GM23338 (cell line): Measurements from ENCODE around the gene PRDM2. TPM values are rescaled to one million over a fixed set of nuclear protein-coding genes. Genes with fewer than 3 reads are reported as not detected.

ENCODE experiments used
- ATAC-seq: fragments of 200-7000 bp; cut with Tn5 transposase; 3 replicates; pipeline ENCODE4 v1.9.1; 2020
- DNase-seq: peaks from one replicate; pipeline ENCODE4 v3.0.0-alpha.2; 2015; ENCODE audit warnings: low spot score
- H2AFZ ChIP-seq: fragments of 200-600 bp; sonication (generic); 2 replicates; pipeline ENCODE4 v1.8.0; 2016; ENCODE audit warnings: antibody characterized with exemption, mild to moderate bottlenecking, moderate library complexity
- H3F3A ChIP-seq: fragments of 200-600 bp; sonication (generic); replicated peaks from 2 replicates; pipeline ENCODE4 v1.8.0; 2017; ENCODE audit warnings: antibody characterized with exemption, mixed run types, low read depth
- H3K27ac ChIP-seq: fragments of 200-600 bp; sonication (generic); 2 replicates; pipeline ENCODE4 v1.6.1; 2016; ENCODE audit warnings: low read depth
- H3K27me3 ChIP-seq: fragments of 200-600 bp; sonication (generic); 2 replicates; pipeline ENCODE4 v1.8.0; 2016; ENCODE audit warnings: mild to moderate bottlenecking, mixed run types, moderate library complexity; ENCODE audit not compliant: insufficient read depth
- H3K36me3 ChIP-seq: fragments of 200-600 bp; sonication (generic); 2 replicates; pipeline ENCODE4 v1.8.0; 2016; ENCODE audit warnings: mild to moderate bottlenecking; ENCODE audit not compliant: insufficient read depth
- H3K4me1 ChIP-seq: fragments of 200-600 bp; sonication (generic); 2 replicates; pipeline ENCODE4 v1.8.0; 2016; ENCODE audit warnings: mild to moderate bottlenecking, moderate library complexity; ENCODE audit not compliant: insufficient read depth
- H3K4me2 ChIP-seq: fragments of 200-600 bp; sonication (generic); 2 replicates; pipeline ENCODE4 v1.7.1; 2017; ENCODE audit warnings: mixed run types
- H3K4me3 ChIP-seq: fragments of 200-600 bp; sonication (generic); 2 replicates; pipeline ENCODE4 v1.6.1; 2016; ENCODE audit warnings: mixed run types
- H3K79me2 ChIP-seq: fragments of 200-600 bp; sonication (generic); replicated peaks from 2 replicates; pipeline ENCODE4 v1.8.0; 2017; ENCODE audit warnings: mild to moderate bottlenecking; ENCODE audit not compliant: insufficient read depth
- H3K9me2 ChIP-seq: fragments of 200-600 bp; sonication (generic); 2 replicates; pipeline ENCODE4 v1.8.0; 2017; ENCODE audit not compliant: insufficient read depth
- H4K20me1 ChIP-seq: fragments of 200-600 bp; sonication (generic); replicated peaks from 2 replicates; pipeline ENCODE4 v1.8.0; 2017; ENCODE audit warnings: mild to moderate bottlenecking; ENCODE audit not compliant: insufficient read depth
- H3K27ac Mint-ChIP-seq: 2 replicates; pipeline ENCODE4 v1.8.0; 2020; ENCODE audit warnings: inconsistent platforms, mild to moderate bottlenecking, moderate library complexity, mixed read lengths
- H3K27me3 Mint-ChIP-seq: 3 replicates; pipeline ENCODE4 v1.8.0; 2022; ENCODE audit warnings: low read depth, mild to moderate bottlenecking, moderate library complexity, mixed read lengths, inconsistent platforms; ENCODE audit not compliant: insufficient read depth, poor library complexity
- H3K36me3 Mint-ChIP-seq: 3 replicates; pipeline ENCODE4 v1.8.0; 2021; ENCODE audit warnings: low read depth, mild to moderate bottlenecking, inconsistent platforms, moderate library complexity, mixed read lengths
- H3K4me1 Mint-ChIP-seq: 3 replicates; pipeline ENCODE4 v1.8.0; 2020; ENCODE audit warnings: mild to moderate bottlenecking, inconsistent platforms, mixed read lengths
- H3K4me3 Mint-ChIP-seq: 3 replicates; pipeline ENCODE4 v1.8.0; 2021; ENCODE audit warnings: moderate library complexity, mild to moderate bottlenecking, inconsistent platforms, mixed read lengths
- H3K9me3 Mint-ChIP-seq: 3 replicates; pipeline ENCODE4 v1.8.0; 2020; ENCODE audit warnings: moderate library complexity, mild to moderate bottlenecking, inconsistent platforms, mixed read lengths
- CREB1 ChIP-seq: fragments of 250-450 bp; sonication (Bioruptor Pico); IDR thresholded peaks from 2 replicates; pipeline ENCODE4 v1.5.0; 2020; ENCODE audit warnings: low read depth, mild to moderate bottlenecking, moderate library complexity
- CTCF ChIP-seq, 2 experiments: fragments of 200-600 bp in 1 of 2; sonication (generic) in 1 of 2; conservative IDR thresholded peaks; 2 replicates each; pipeline versions ENCODE4 v1.5.1 to v1.6.1; 2016 to 2017; ENCODE audit warnings: antibody characterized with exemption in 2 of 2, low read depth in 2 of 2, mild to moderate bottlenecking in 2 of 2, moderate library complexity in 1 of 2
- ETS1 ChIP-seq: IDR thresholded peaks from 2 replicates; pipeline ENCODE4 v1.6.1; 2016; ENCODE audit warnings: antibody characterized with exemption
- EZH2 ChIP-seq: fragments of 200-600 bp; sonication (generic); IDR thresholded peaks from one replicate; pipeline ENCODE4 v1.8.0; 2017; ENCODE audit warnings: antibody characterized with exemption, mild to moderate bottlenecking, low read depth; ENCODE audit not compliant: unreplicated experiment
- NANOG ChIP-seq: IDR thresholded peaks from 2 replicates; pipeline ENCODE4 v1.6.1; 2016; ENCODE audit warnings: antibody characterized with exemption, borderline replicate concordance
- POLR2AphosphoS5 ChIP-seq: IDR thresholded peaks from 2 replicates; pipeline ENCODE4 v1.6.1; 2016; ENCODE audit warnings: antibody characterized with exemption, low read depth
- STAT1 ChIP-seq: IDR thresholded peaks from one replicate; pipeline ENCODE4 v1.6.1; 2016; ENCODE audit warnings: antibody characterized with exemption; ENCODE audit not compliant: unreplicated experiment
- ZNF114 ChIP-seq: fragments of 250-450 bp; sonication (Bioruptor Pico); IDR thresholded peaks from 2 replicates; pipeline ENCODE4 v1.5.0; 2020; ENCODE audit warnings: mild to moderate bottlenecking, moderate library complexity
- ZNF462 ChIP-seq: fragments of 250-450 bp; sonication (Bioruptor Pico); IDR thresholded peaks from 2 replicates; pipeline ENCODE4 v1.5.0; 2020; ENCODE audit warnings: mild to moderate bottlenecking, moderate library complexity
- polyA plus RNA-seq: library from polyadenylated mRNA; unstranded; fragments of >200 nt; fragmentation: Nextera tagmentation; extraction: Ambion mirVana; gene quantifications from 2 replicates; pipeline ENCODE4 v1.2.1, GENCODE V29; 2016
- total RNA-seq: library from RNA; depleted of rRNA; stranded (reverse); fragments of >200 nt; shearing (Covaris generic); gene quantifications from 2 replicates; pipeline ENCODE4 v1.2.3, GENCODE V29; 2014

PRDM2 gene
- total and polyA plus RNA-seq, 2 experiments from 2014 or later: 11.6 to 28.3 TPM

- peaks cover 6% of the 10 kb centered on the region; the same call in 1 of the 2 replicates for H3K9me2 ChIP-seq
- no peaks in the 10 kb centered on the region for H3K36me3 Mint-ChIP-seq
- peaks cover 13% of the 10 kb centered on the region; the same call in 2 of the 3 replicates for H3K4me1 Mint-ChIP-seq
- H3K27me3 ChIP-seq: no peaks in the 10 kb centered on the region
- H3K27me3 Mint-ChIP-seq: no peaks in the 10 kb centered on the region
- H3F3A ChIP-seq: no peaks in the 10 kb centered on the region
- TF ChIP-seq NANOG (no peak), ETS1 (no peak), CREB1 (CRISPR knock-in tag) (no peak), POLR2AphosphoS5 (no peak), ZNF114 (no peak), STAT1 (no peak), ZNF462 (CRISPR knock-in tag) (no peak), CTCF (conservative IDR thresholded peaks at IDR 0.05; ENCODE audit: low read depth in 2 of 2) (no peak), EZH2 (no peak)
- DNase-seq (no peak), ATAC-seq (no peak)
- H3K79me2 ChIP-seq: no peaks in the 10 kb centered on the region
- peaks cover 1% of the 10 kb centered on the region; the same call in 1 of the 3 replicates for H3K9me3 Mint-ChIP-seq
- no peak overlapping the region for H3K27ac Mint-ChIP-seq
- H3K4me3 Mint-ChIP-seq: no peak overlapping the region
- H3K4me2 ChIP-seq: no peak overlapping the region
- H3K4me3 ChIP-seq: no peak overlapping the region
- H4K20me1 ChIP-seq: no peaks in the 10 kb centered on the region
- H2AFZ ChIP-seq: no peak overlapping the region
- no peak overlapping the region for H3K27ac ChIP-seq
- peaks cover 7% of the 10 kb centered on the region for H3K4me1 ChIP-seq
- no peaks in the 10 kb centered on the region for H3K36me3 ChIP-seq
These were observed 18.1 kb upstream of the PRDM2 start for GRCh38 chr1:13681921-13682320.
